Gastroesophageal sphincter (tissue), 3 donors: Measurements from ENCODE around the gene RBM39.
A peak's percentile ranks its signal among the peaks of the same experiment; 100 is the strongest.

ENCODE experiments used
- CTCF ChIP-seq, 4 experiments: fragments of 200-600 bp in 2 of 4; fragments of 450-650 bp in 2 of 4; sonication (generic) in 1 of 4; IDR thresholded peaks; one replicate each; pipeline ENCODE4 v1.5.1; 2017 to 2019; ENCODE audit warnings: antibody characterized with exemption in 4 of 4, mild to moderate bottlenecking in 2 of 4, moderate library complexity in 2 of 4
- POLR2A ChIP-seq, 2 donors: fragments of 450-650 bp; IDR thresholded peaks; one replicate each; pipeline ENCODE4 v1.6.1; 2017; ENCODE audit warnings: antibody characterized with exemption in 2 of 2, mild to moderate bottlenecking in 2 of 2, moderate library complexity in 1 of 2
- POLR2AphosphoS5 ChIP-seq: sonication (generic); formaldehyde crosslinking; IDR thresholded peaks from one replicate; pipeline ENCODE4 v1.6.1; 2017; ENCODE audit warnings: antibody characterized with exemption

GRCh38 chr20:35768731-35769664, 26.9 kb upstream of the RBM39 start:
- TF ChIP-seq CTCF (IDR thresholded peaks at IDR 0.05) (no peak), POLR2A (IDR thresholded peaks at IDR 0.05) (peak; percentile 43 to 63), POLR2AphosphoS5 (peak; percentile 82)
